ENCODE results near the gene GRK2. TPM values are rescaled to one million over a fixed set of nuclear protein-coding genes. Genes with fewer than 3 reads are reported as not detected.
"Not testable (repeated sequence)": the region's sequence is repeated elsewhere in the genome, so short reads cannot be mapped to it uniquely, and the experiment has no call there.

Gene GRK2
- total RNA-seq = 86.1 TPM

DNA sequence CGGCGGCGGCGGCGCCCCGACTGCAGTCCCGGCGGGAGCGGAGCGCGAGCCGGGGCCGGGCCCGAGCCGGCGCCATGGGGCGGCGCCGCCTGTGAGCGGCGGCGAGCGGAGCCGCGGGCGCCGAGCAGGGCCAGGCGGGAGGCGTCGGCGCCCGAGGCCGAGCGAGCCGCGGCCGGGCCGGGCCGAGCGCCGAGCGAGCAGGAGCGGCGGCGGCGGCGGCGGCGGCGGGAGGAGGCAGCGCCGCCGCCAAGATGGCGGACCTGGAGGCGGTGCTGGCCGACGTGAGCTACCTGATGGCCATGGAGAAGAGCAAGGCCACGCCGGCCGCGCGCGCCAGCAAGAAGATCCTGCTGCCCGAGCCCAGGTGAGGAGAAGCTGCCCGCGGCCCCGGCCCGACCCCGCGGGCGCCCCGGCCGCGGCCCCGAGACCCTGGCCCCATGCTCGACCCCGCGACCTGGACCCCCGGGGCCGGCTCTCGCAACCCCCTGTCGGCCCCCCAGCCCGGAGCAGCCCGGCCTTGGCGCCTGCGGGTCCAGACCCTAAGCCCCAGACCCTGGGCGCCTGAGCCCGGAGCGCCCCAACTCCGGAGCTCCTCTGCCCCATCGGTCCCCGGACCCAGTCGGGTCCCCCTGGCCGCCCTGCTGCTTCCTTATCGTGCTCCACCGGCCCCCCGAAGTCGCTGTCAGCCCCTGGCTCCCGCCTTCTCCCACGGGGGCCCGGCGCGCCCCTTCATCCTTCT, at the start of gene GRK2:
TSS of gene GRK2 (plus strand) at position 25 of the 739 bp plus-strand sequence. CDS start at position 252, 227 bp downstream.
- no peak for DNase-seq (ENCODE audit: low spot score)

GRCh38 chr11:67227726-67228125, 38.5 kb upstream of the GRK2 start:
- DNase-seq (ENCODE audit: low spot score) = no peak

DNA sequence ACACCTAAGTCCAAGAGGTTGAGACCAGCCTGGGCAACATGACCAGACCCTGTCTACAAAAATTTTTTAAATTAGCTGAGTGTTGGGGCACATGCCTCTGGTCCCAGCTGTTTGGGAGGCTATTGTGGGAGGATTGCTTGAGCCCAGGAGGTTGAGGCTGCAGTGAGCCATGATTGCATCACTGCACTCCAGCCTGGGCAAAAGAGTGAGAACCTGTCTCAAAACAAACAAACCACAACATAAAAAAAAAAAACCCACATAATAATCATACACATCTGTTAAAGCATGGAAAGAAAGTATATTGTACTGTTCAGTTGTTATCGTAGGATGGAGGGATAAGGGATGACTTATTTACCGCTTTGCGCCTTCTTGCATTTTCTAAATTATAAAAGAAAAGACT, 35.9 kb upstream of the GRK2 start:
- no peak for DNase-seq (ENCODE audit: low spot score)

DNA sequence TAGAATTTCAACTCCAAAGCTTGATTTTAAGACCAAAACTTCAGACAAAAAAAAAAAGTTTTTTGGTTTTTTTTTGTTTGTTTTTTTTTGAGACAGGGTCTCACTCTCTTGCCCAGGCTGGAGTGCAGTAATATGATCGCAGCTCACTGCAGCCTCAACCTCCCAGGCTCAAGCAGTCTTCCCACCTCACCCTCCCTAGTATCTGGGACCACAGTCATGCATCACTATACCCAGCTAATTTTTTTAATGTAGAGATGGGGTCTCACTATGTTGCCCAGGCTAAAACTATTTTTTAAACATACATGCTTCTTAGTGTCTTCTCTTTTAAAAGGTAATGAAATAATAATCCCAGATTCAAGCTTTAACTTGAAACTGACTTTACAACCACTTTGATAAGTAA, 35.4 kb upstream of the GRK2 start:
- no peak for DNase-seq (ENCODE audit: low spot score)

GRCh38 chr11:67233584-67234190, 32.6 kb upstream of the GRK2 start:
- no peak for DNase-seq (ENCODE audit: low spot score)

DNA sequence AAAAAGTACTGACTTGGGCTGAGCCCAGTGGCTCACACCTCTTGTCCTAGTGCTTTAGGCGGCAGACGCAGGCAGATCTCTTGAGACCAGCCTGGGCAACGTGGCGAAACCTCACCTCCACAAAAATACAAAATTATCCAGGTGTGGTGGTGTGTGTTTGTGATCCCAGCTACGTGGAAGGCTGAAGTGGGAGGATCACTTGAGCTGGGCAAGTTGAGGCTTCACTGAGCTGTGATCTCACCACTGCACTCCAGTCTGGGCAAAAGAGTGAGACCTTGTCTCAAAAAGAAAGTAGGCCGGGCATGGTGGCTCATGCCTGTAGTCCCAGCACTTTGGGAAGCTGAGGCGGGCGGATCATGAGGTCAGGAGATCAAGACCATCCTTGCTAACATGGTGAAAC, 31.7 kb upstream of the GRK2 start:
- DNase-seq (ENCODE audit: low spot score) = not testable (repeated sequence)

DNA sequence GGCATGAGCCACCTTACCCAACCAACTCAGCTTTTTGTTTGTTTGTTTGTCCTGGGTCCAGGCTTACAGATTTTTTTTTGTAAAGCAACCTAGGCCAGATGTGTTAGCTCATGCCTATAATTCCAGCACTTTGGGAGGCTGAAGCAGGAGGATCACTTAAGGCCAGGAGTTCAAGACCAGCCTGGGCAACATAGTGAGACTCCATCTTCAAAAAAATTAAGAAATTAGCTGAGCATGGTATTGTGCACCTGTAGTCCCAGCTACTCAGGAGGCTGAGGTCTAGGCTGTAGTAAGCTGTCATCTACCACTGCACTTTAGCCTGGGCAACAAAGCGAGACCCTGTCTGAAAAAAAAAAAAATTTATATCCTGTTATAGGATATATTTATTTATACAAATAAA, 28.7 kb upstream of the GRK2 start:
- DNase-seq (ENCODE audit: low spot score) = no peak

- DNase-seq (ENCODE audit: low spot score) = no peak
Measured at GRCh38 chr11:67238894-67239782, 27.1 kb upstream of the GRK2 start.

DNA sequence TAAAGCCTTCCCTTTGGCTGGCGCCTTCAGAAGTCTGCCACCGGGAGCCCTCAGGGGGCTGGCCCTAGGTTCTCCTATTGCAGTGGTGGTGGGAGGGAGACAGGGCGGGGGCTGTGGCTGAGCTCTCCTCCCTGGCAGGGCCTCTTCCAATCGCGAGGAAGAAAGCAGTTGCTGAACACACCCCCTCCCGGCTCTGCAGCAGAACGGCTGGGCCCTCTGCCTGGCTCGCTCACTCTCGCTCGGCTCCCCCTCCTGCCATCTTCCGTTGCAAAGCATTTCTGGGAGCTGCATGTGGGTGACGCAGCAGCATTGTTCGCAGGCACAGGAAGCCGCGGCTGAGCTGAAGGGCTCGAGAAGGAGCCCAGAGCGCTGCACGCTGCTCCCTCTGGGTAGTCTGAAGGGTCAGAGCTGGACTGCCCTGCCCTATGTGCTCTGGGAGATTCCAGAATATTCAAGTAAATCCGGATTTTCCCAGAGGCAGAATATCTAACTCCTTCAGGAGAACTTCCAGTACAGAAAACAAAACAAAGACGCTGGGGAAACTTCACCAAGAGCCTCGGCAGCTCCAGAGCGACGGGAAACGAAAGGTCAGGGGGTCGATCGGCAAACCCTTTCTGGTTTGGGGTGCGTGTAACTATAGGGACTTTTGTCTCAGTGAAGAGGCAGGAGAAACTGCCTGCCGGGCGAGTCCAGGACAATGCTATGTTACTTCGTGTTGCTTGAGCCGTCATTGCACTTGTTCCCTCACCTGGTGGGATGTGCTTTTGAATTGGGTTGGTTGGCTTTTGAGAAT, 26.3 kb upstream of the GRK2 start:
- DNase-seq (ENCODE audit: low spot score) = peak; percentile 98

GRCh38 chr11:67240576-67241389, 25.5 kb upstream of the GRK2 start:
- DNase-seq (ENCODE audit: low spot score) = peak; percentile 65

GRCh38 chr11:67242548-67242947, 23.7 kb upstream of the GRK2 start:
- DNase-seq (ENCODE audit: low spot score) = no peak

DNA sequence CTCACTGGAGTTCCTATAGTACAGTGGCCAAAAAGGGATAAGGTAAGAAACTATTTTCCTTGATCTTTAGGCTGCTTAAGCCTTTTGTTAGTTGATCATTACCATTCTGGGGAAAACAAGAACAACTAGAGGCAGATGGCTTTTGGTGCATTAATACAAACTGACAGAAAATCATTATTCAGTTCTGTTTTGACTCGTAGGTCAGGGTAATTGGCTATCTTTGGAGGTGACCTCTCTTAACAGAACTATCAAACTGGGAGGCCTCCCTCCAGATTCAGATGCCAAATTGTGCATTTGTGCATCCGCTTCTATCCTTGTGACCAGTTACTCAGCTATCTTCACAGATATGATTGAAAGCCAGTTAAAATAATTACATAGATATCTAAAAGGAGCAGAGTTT, 23.2 kb upstream of the GRK2 start:
- no peak for DNase-seq (ENCODE audit: low spot score)

GRCh38 chr11:67245046-67245445, 21.2 kb upstream of the GRK2 start:
- no peak for DNase-seq (ENCODE audit: low spot score)

GRCh38 chr11:67247946-67248550, 18.2 kb upstream of the GRK2 start:
- DNase-seq (ENCODE audit: low spot score) = no peak

GRCh38 chr11:67248653-67249052, 17.6 kb upstream of the GRK2 start:
- no peak for DNase-seq (ENCODE audit: low spot score)

GRCh38 chr11:67250059-67251043, 15.9 kb upstream of the GRK2 start:
- no peak for DNase-seq (ENCODE audit: low spot score)

- no peak for DNase-seq (ENCODE audit: low spot score)
Measured at GRCh38 chr11:67251841-67252240, 14.4 kb upstream of the GRK2 start.

GRCh38 chr11:67252831-67253239, 13.4 kb upstream of the GRK2 start:
- DNase-seq (ENCODE audit: low spot score) = peak; percentile 46
